Non-pigmented ciliary epithelial cell (primary cell): ENCODE measurements around the gene ARHGEF6.

Source experiments
- DNase-seq: peaks from one replicate; pipeline ENCODE4 v3.0.0-alpha.2; 2010; ENCODE audit warnings: low read depth

Gene ARHGEF6

GRCh38 chrX:136691028-136691809 is 89.5 kb downstream of the ARHGEF6 start:
- DNase-seq, result no peak

DNA sequence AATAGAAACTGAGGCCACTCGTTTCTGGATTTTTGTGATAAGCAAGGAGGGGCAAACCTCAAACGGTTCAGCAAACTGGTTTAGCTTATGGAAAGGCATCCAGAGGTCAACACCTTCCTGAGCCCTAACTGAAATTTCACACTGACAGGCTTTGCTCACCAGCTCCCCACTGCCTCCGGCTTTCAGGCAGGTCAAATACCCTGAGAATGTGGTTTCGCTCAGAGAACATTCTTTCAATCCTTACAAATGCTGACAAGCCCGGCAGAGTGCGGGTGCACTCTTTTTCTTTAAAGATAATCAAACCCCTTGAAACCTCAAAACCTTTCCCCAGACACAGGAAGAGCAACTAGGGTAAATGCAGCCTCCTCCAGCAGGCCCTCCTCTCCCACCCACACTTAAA is 91.3 kb downstream of the ARHGEF6 start:
- DNase-seq, result peak; percentile 60

DNA sequence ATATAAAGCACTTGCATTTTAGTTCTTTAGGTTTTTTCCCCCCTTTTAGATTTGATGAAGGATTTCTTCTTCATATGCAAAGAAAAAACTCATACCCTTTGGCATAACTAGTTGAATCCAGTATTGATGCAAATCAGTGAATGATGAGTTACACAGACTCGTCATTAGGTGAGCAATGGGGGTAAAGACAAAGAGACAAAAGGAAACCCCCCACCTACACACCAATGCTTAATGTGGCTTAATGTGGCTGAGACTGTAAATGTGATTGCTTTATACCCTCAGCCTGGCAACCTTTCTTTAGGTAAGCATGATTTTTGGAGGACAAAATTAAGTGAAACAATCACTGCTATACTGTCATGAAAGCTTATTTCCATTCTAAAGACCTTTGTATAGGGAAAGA is 93.3 kb downstream of the ARHGEF6 start:
- no peak for DNase-seq

- DNase-seq, result no peak
Observed at GRCh38 chrX:136684120-136684519, 96.6 kb downstream of the ARHGEF6 start.

DNA sequence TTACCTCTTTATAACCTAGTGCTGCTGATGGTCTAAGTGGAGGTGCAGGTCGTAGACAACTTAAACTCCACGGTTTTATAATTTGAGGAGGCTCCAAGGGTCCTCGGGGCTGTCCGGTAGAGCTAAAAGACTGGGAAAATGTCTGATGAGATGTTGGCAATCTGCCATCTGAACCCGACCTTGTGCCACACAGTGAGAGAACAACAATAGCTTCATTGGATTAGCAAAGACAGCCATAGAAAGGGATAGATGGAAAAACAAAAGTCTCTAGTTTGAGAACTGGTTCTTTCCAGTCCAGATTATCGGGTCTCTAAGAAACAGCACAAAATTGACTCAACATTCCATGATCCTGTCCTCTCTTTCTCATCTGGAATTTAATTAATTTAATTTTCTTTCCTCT is 101.2 kb downstream of the ARHGEF6 start:
- DNase-seq, result no peak

GRCh38 chrX:136674270-136674985 is 106.3 kb downstream of the ARHGEF6 start:
- DNase-seq, result no peak

- no peak for DNase-seq
Observed at GRCh38 chrX:136671006-136671610, 109.6 kb downstream of the ARHGEF6 start.

- DNase-seq, result no peak
Observed at GRCh38 chrX:136667446-136668168, 113.1 kb downstream of the ARHGEF6 start.

DNA sequence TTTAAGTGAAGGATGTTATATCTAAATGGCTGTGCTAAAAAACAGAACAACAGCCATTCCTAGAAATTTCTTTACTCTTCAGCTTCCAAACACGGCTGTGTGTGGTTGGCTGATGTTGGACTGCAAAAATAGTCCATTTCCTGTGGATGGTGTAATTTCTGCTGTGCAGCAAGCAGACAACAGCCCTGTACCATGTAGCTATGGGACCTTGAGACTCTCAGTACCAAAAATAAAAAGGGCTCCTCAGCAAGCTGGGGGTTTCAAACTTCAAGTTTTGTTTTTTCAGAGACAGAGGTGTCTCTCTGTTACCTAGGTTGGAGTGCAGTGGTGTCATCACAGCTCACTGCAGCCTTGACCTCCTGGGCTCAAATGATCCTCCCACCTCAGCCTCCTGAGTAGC is 114.6 kb downstream of the ARHGEF6 start:
- no peak for DNase-seq

DNA sequence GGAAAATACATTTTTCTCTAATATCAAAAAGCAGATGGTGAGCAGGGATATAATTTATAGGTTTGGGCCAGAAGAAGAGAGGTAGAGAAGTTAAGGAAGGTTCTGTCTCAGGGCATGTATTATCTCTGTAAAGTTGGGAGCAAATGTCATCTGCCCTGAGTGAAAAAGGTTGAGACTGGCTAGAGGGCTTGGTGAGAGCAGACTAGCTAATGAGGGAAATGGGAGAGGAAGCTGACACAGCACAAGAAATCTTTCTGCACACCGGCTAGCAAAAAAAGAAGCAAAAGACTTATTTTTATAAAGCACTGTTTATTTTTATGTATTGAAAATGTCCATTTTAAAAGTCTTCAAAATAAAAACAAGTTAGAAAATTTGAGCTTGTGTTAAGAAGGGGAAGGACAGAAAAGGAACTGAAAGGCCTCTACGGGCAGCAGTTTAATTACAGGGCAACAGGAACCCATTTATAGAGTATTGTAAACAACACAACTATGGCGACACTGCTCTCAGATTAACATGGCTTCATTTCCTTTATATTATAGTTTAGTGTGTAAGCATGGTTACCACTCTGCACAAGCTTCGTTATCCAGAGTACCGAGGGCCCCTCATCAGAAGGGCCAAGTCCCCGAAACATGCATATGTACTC is 115.4 kb downstream of the ARHGEF6 start:
- DNase-seq, result no peak

DNA sequence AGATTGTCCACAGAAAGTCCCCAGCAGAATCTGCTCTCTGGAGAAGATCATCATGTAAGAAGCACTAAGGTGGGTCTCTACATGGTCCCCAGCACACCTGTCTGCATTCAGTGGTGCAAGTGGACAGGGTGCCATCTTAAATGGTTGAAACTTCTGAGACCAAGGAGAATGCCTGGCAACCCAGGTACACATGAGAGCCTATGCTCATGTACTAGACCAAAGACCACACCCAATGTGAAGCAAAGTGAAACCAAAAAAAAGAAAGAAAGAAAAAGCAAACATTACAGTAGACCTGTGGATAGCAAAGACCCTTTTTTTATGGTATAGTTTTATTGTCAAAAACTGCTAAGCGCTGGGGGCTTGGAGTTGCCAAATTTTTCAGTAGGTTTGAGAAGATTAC is 117.8 kb downstream of the ARHGEF6 start:
- DNase-seq, result no peak

- no peak for DNase-seq
Observed at GRCh38 chrX:136662104-136662503, 118.6 kb downstream of the ARHGEF6 start.

DNA sequence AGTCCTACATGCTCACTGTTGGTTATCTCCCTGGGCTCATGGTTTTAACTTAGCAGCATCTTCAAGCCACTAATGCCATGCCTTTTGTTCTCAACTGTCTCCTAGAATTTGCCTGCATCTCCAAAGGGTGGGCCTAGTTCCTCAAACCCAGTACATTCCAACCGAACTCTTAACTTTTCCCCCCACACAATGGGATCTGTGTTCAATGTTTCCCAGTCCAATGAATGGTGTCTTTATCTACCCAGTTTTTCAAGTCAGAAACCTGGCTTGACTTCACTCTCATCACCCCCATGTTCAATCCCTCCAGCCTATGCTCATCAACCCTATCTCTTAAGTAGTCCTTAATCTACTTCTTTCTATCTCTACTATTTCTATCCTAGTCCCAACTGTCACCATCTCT is 119.8 kb downstream of the ARHGEF6 start:
- DNase-seq, result no peak

GRCh38 chrX:136659174-136659573 is 121.6 kb downstream of the ARHGEF6 start:
- DNase-seq, result no peak

- no peak for DNase-seq
Observed at GRCh38 chrX:136658151-136658550, 122.6 kb downstream of the ARHGEF6 start.

- DNase-seq, result no peak
Observed at GRCh38 chrX:136656361-136656964, 124.3 kb downstream of the ARHGEF6 start.

GRCh38 chrX:136652822-136653723 is 127.7 kb downstream of the ARHGEF6 start:
- no peak for DNase-seq

DNA sequence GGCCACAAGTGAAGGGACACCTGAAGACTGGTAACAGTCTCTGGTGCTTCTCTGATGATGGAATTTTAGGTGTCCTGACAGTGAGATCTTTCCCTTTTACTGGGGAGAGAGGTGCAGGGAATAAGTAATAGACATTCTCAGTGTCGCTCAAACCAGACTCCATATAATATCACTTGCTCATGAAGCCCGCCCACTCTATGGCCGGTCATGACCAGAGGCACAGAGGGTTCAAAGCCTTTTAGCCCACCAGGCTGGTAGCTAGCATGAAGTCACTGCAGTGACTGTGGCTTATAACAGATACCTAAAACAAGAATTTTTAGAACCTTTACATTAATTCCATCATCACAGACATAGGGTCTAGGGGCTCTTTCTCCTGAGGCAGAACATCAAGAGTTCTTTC is 129.9 kb downstream of the ARHGEF6 start:
- no peak for DNase-seq

GRCh38 chrX:136647677-136648360 is 132.9 kb downstream of the ARHGEF6 start, which contains the start of gene CD40LG:
TSS of gene CD40LG (plus strand) at chrX:136648158. CDS start at chrX:136648249, 91 bp downstream.
- DNase-seq, result no peak
